Tibial nerve (tissue), 4 donors: ENCODE measurements around the gene TMLHE. TPM values are rescaled to one million over a fixed set of nuclear protein-coding genes. Genes with fewer than 3 reads are reported as not detected.

Source experiments
- DNase-seq, 2 donors: peaks; one replicate each; pipeline ENCODE4 v3.0.0-alpha.2; 2019; ENCODE audit warnings: low spot score in 2 of 2
- H3K27ac ChIP-seq, 4 donors: fragments of 200-600 bp; sonication (generic) in 3 of 4; one replicate each; pipeline ENCODE4 v1.5.1; 2017 to 2019; ENCODE audit warnings: mild to moderate bottlenecking in 1 of 4
- H3K27me3 ChIP-seq, 2 donors: fragments of 200-600 bp; sonication (generic) in 1 of 2; one replicate each; pipeline versions ENCODE4 v1.5.1 to v1.6.0; 2017 to 2019
- H3K36me3 ChIP-seq, 3 donors: fragments of 200-600 bp; sonication (generic); one replicate each; pipeline ENCODE4 v1.5.1; 2018 to 2019
- H3K4me1 ChIP-seq, 4 donors: fragments of 200-600 bp; sonication (generic) in 3 of 4; one replicate each; pipeline ENCODE4 v1.5.1; 2017 to 2019
- H3K4me3 ChIP-seq, 4 donors: fragments of 200-600 bp; sonication (generic) in 3 of 4; one replicate each; pipeline ENCODE4 v1.5.1; 2017 to 2019; ENCODE audit warnings: mild to moderate bottlenecking in 1 of 4, moderate library complexity in 1 of 4
- H3K9me3 ChIP-seq, 4 donors: fragments of 200-600 bp; sonication (generic) in 3 of 4; one replicate each; pipeline ENCODE4 v1.5.1; 2017 to 2019
- CTCF ChIP-seq, 5 experiments: fragments of 200-600 bp in 3 of 5; fragments of 450-650 bp in 2 of 5; sonication (generic) in 3 of 5; IDR thresholded peaks; one replicate each; pipeline ENCODE4 v1.5.1; 2016 to 2019; ENCODE audit warnings: antibody characterized with exemption in 5 of 5, mild to moderate bottlenecking in 3 of 5, moderate library complexity in 2 of 5
- EP300 ChIP-seq, 2 donors: sonication (generic); formaldehyde crosslinking; IDR thresholded peaks; one replicate each; pipeline ENCODE4 v1.6.1; 2017; ENCODE audit warnings: antibody characterized with exemption in 2 of 2, mild to moderate bottlenecking in 1 of 2
- POLR2A ChIP-seq, 2 donors: fragments of 450-650 bp; IDR thresholded peaks; one replicate each; pipeline ENCODE4 v1.6.1; 2017; ENCODE audit warnings: antibody characterized with exemption in 2 of 2, mild to moderate bottlenecking in 2 of 2, moderate library complexity in 2 of 2
- WGBS, 2 donors: methylation state at CpG; one replicate each; pipeline ENCODE4 v1.1.5; 2018; 5-methylcytosine and 5-hydroxymethylcytosine counted together
- total RNA-seq, 4 donors: library from RNA; depleted of rRNA; stranded (reverse); fragments of >200 nt; gene quantifications; one replicate each; pipeline ENCODE4 v1.1.0, GENCODE V29; 2016

Gene TMLHE
- total RNA-seq, 4 donors from 2014 or later: 12.4 to 39.5 (median 25.8) TPM

- TF ChIP-seq CTCF (IDR thresholded peaks at IDR 0.05): no peak
- TF ChIP-seq POLR2A (IDR thresholded peaks at IDR 0.05): no peak
- H3K4me3 ChIP-seq: peak overlapping the region in 2 of 4 donors; percentile 65 to 73
- 27 to 34% methylated on average over 2 of the region's 2 CpGs for WGBS, 2 donors
These were observed 1.4 kb downstream of the TMLHE start for GRCh38 chrX:155611302-155611701.

GRCh38 chrX:155592981-155593380 is 19.8 kb downstream of the TMLHE start:
- Histone ChIP-seq H3K27me3 (no peaks in the 10 kb centered on the region), H3K27ac (no peak overlapping the region), H3K4me1 (no peaks in the 10 kb centered on the region), H3K9me3 (peaks cover 0 to 34% (median 11%) of the 10 kb centered on the region in 4 donors), H3K36me3 (peaks cover 0 to 5% (median 0%) of the 10 kb centered on the region in 3 donors), H3K4me3 (no peak overlapping the region)
- TF ChIP-seq CTCF (IDR thresholded peaks at IDR 0.05) (no peak), EP300 (IDR thresholded peaks at IDR 0.05) (no peak), POLR2A (IDR thresholded peaks at IDR 0.05) (no peak)
- DNase-seq: no peak

More at GRCh38 chrX:155611302-155611701, 1.4 kb downstream of the TMLHE start:
- H3K9me3 ChIP-seq: no peaks in the 10 kb centered on the region
- peak overlapping the region in 2 of 4 donors; percentile 85 to 94 for H3K27ac ChIP-seq
- H3K36me3 ChIP-seq: no peaks in the 10 kb centered on the region
- H3K27me3 ChIP-seq: no peaks in the 10 kb centered on the region
- no peak for DNase-seq
- peaks cover 0 to 4% (median 0%) of the 10 kb centered on the region in 4 donors for H3K4me1 ChIP-seq

- Histone ChIP-seq H3K4me3 (no peak overlapping the region), H3K27ac (no peak overlapping the region), H3K27me3 (no peaks in the 10 kb centered on the region), H3K9me3 (peaks cover 0 to 40% (median 13%) of the 10 kb centered on the region in 4 donors), H3K4me1 (no peaks in the 10 kb centered on the region), H3K36me3 (peaks cover 0 to 5% (median 0%) of the 10 kb centered on the region in 3 donors)
- no peak for DNase-seq
- no peak for TF ChIP-seq EP300 (IDR thresholded peaks at IDR 0.05)
- TF ChIP-seq POLR2A (IDR thresholded peaks at IDR 0.05): no peak
- no peak for TF ChIP-seq CTCF (IDR thresholded peaks at IDR 0.05)
These were observed 20.4 kb downstream of the TMLHE start for GRCh38 chrX:155592331-155592730.

- 61 to 100% methylated on average over 2 of the region's 2 CpGs for WGBS, 2 donors
- Histone ChIP-seq H3K9me3 (peaks cover 0 to 13% (median 6%) of the 10 kb centered on the region in 4 donors), H3K4me1 (no peaks in the 10 kb centered on the region), H3K36me3 (no peaks in the 10 kb centered on the region), H3K27ac (no peak overlapping the region), H3K27me3 (no peaks in the 10 kb centered on the region), H3K4me3 (no peak overlapping the region)
- TF ChIP-seq EP300 (IDR thresholded peaks at IDR 0.05) (no peak), POLR2A (IDR thresholded peaks at IDR 0.05) (no peak), CTCF (IDR thresholded peaks at IDR 0.05) (no peak)
- DNase-seq: no peak
These were observed 35.1 kb downstream of the TMLHE start for GRCh38 chrX:155577682-155578081.

GRCh38 chrX:155563099-155563498 is 49.7 kb downstream of the TMLHE start:
- no peak for DNase-seq
- no peaks in the 10 kb centered on the region for H3K27me3 ChIP-seq
- H3K9me3 ChIP-seq: no peaks in the 10 kb centered on the region
- no peak overlapping the region for H3K4me3 ChIP-seq
- WGBS, 2 donors: 55 to 86% methylated on average over 1 of the region's 1 CpG
- H3K36me3 ChIP-seq: no peaks in the 10 kb centered on the region
- H3K27ac ChIP-seq: no peak overlapping the region
- H3K4me1 ChIP-seq: no peaks in the 10 kb centered on the region
- TF ChIP-seq EP300 (IDR thresholded peaks at IDR 0.05): no peak
- TF ChIP-seq CTCF (IDR thresholded peaks at IDR 0.05): no peak
- no peak for TF ChIP-seq POLR2A (IDR thresholded peaks at IDR 0.05)
